Stimulated activated CD4-positive, alpha-beta T cell treated with anti-CD3 and anti-CD28 coated beads, Interleukin-15, amount 100 ng/mL, for 48 hours (primary cell): ENCODE data around the gene HSD17B3.
A peak's percentile ranks its signal among the peaks of the same experiment; 100 is the strongest.
"Not testable (repeated sequence)": the region's sequence is repeated elsewhere in the genome, so short reads cannot be mapped to it uniquely, and the experiment has no call there.

Experiments
- DNase-seq, 2 donors: peaks; one replicate each; pipeline ENCODE4 v3.0.0-alpha.2; 2020; ENCODE audit warnings: low read depth in 2 of 2

HSD17B3 gene

GRCh38 chr9:96236337-96236736, 65.6 kb downstream of the HSD17B3 start:
- not testable (repeated sequence) for DNase-seq

- peak in 1 of 2 donors; percentile 18 for DNase-seq
These were observed 69.3 kb downstream of the HSD17B3 start for GRCh38 chr9:96232539-96233241.

GRCh38 chr9:96232164-96232538, 69.8 kb downstream of the HSD17B3 start:
- no peak for DNase-seq

GRCh38 chr9:96230002-96230401, 72.0 kb downstream of the HSD17B3 start:
- no peak for DNase-seq

GRCh38 chr9:96222132-96222531, 79.8 kb downstream of the HSD17B3 start:
- no peak for DNase-seq

- no peak for DNase-seq
These were observed 82.1 kb downstream of the HSD17B3 start for GRCh38 chr9:96219900-96220257.

- DNase-seq, result peak in 1 of 2 donors; percentile 29
These were observed 82.7 kb downstream of the HSD17B3 start for GRCh38 chr9:96219026-96219899.

- DNase-seq, result peak; percentile 43 to 69
These were observed 84.0 kb downstream of the HSD17B3 start for GRCh38 chr9:96217754-96218693.

- DNase-seq, result no peak
These were observed 84.7 kb downstream of the HSD17B3 start for GRCh38 chr9:96217294-96217707.

GRCh38 chr9:96216583-96216982, 85.4 kb downstream of the HSD17B3 start:
- DNase-seq, result no peak

GRCh38 chr9:96215841-96216240, 86.1 kb downstream of the HSD17B3 start:
- DNase-seq, result no peak

GRCh38 chr9:96214635-96215034, 87.3 kb downstream of the HSD17B3 start:
- no peak for DNase-seq

GRCh38 chr9:96209407-96210271, 92.3 kb downstream of the HSD17B3 start:
- no peak for DNase-seq

- DNase-seq, result no peak
These were observed 95.7 kb downstream of the HSD17B3 start for GRCh38 chr9:96206156-96206751.

- no peak for DNase-seq
These were observed 97.1 kb downstream of the HSD17B3 start for GRCh38 chr9:96204853-96205252.

GRCh38 chr9:96203867-96204501, 98.0 kb downstream of the HSD17B3 start:
- DNase-seq, result no peak

GRCh38 chr9:96202971-96203780, 98.8 kb downstream of the HSD17B3 start:
- no peak for DNase-seq

- DNase-seq, result no peak
These were observed 100.8 kb downstream of the HSD17B3 start for GRCh38 chr9:96201140-96201539.

GRCh38 chr9:96199006-96199405, 103.0 kb downstream of the HSD17B3 start:
- DNase-seq, result no peak
